GM06990 (cell line): Measurements from ENCODE around the gene PEX16.

Experiments
- DNase-seq: peaks from one replicate; pipeline ENCODE4 v3.0.0-alpha.2; 2011; ENCODE audit not compliant: insufficient read length; ENCODE audit errors: extremely low read depth
- H3K27me3 ChIP-seq: replicated peaks from 2 replicates; pipeline ENCODE4 v1.6.0; 2011; ENCODE audit warnings: low read length; ENCODE audit not compliant: control insufficient read depth, insufficient read depth
- H3K36me3 ChIP-seq: 2 replicates; pipeline ENCODE4 v1.5.1; 2011; ENCODE audit warnings: low read length; ENCODE audit not compliant: control insufficient read depth, insufficient read depth
- H3K4me3 ChIP-seq: replicated peaks from 2 replicates; pipeline ENCODE4 v1.5.1; 2011; ENCODE audit warnings: low read depth, mild to moderate bottlenecking, control low read depth, low read length
- CTCF ChIP-seq: IDR thresholded peaks from 2 replicates; pipeline ENCODE4 v1.5.1; 2011; ENCODE audit warnings: low read length, control low read depth, mild to moderate bottlenecking, inconsistent platforms; ENCODE audit not compliant: insufficient read depth, poor library complexity, severe bottlenecking

Gene PEX16

GRCh38 chr11:45930031-45930794, 12.5 kb upstream of the PEX16 start:
- H3K36me3 ChIP-seq = peaks cover 8% of the 10 kb centered on the region
- TF ChIP-seq CTCF = no peak
- DNase-seq = peak; percentile 86
- no peak overlapping the region for H3K4me3 ChIP-seq
- H3K27me3 ChIP-seq = no peaks in the 10 kb centered on the region; the same call in 1 of the 2 replicates

- H3K4me3 ChIP-seq = no peak overlapping the region
- no peak for TF ChIP-seq CTCF
- peak; percentile 46 for DNase-seq
- no peaks in the 10 kb centered on the region; the same call in 1 of the 2 replicates for H3K27me3 ChIP-seq
- peaks cover 3% of the 10 kb centered on the region for H3K36me3 ChIP-seq
Measured at GRCh38 chr11:45929486-45930030, 11.9 kb upstream of the PEX16 start.

DNA sequence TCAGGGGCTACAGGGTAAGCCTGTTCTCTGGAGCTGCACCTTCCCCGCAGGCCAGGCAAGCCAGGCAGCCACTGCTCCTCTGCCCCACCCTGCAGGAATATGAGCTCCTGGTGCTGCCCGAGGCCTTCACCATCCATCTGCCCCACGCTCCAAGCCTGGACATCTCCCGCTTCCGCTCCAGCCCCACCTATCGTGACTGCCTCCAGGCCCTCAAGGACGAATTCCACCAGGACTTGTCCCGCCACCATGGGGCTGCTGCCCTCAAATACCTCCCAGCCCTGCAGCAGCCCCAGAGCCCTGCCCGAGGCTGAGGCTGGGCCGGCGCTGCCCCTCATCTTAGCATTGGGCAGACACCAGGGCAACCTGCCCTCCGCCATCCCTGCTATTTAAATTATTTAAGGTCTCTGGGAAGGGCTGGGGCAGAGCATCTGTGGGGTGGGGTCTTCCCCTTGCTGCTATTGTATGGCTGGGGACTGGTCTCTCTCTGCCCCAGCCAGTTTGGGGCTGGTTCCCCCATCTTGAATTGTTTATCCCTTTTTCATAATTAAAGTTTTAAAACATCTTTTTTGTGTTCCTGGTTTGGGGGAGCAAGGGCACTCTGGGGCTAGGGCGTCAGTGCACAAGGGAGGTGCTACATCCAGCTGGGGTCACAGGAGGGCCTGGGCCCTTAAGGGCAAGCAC, 11.0 kb upstream of the PEX16 start:
- no peaks in the 10 kb centered on the region; the same call in 1 of the 2 replicates for H3K27me3 ChIP-seq
- peaks cover 1% of the 10 kb centered on the region for H3K36me3 ChIP-seq
- no peak for DNase-seq
- TF ChIP-seq CTCF = no peak
- no peak overlapping the region for H3K4me3 ChIP-seq

DNA sequence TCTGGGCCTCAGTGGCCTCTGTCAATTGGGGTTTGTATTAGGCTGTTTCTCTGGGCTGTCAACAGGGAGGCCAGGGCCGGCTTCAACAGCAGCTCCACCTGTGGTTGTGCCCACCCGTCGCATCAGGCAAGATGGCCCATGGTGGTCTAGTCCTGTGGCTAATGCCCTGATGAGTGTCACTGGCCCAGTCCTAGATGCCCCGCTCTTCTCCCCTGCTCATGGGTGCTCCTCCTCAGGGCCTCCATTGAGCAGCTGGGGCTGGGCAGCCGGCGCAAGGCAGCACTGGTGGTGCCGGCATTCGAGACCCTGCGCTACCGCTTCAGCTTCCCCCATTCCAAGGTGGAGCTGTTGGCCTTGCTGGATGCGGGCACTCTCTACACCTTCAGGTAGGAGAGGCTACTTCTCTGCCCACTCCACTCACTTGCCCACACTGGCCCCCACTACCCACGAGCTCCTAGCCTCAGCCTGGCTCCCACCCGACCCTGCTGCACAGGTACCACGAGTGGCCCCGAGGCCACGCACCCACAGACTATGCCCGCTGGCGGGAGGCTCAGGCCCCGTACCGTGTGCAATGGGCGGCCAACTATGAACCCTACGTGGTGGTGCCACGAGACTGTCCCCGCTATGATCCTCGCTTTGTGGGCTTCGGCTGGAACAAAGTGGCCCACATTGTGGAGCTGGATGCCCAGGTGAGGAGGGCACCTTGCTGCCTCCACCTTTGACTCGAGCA, 10.2 kb upstream of the PEX16 start:
- Histone ChIP-seq H3K27me3 (peaks cover 2% of the 10 kb centered on the region; the same call in 1 of the 2 replicates), H3K4me3 (no peak overlapping the region), H3K36me3 (peaks cover 1% of the 10 kb centered on the region)
- no peak for TF ChIP-seq CTCF
- no peak for DNase-seq

GRCh38 chr11:45927332-45927683, 9.6 kb upstream of the PEX16 start:
- H3K36me3 ChIP-seq = peaks cover 1% of the 10 kb centered on the region
- peak; percentile 13 for DNase-seq
- no peak for TF ChIP-seq CTCF
- H3K4me3 ChIP-seq = no peak overlapping the region
- H3K27me3 ChIP-seq = peaks cover 2% of the 10 kb centered on the region; the same call in 1 of the 2 replicates
